ENCODE results near the gene GAS7.

- TF ChIP-seq, protein P1, sequence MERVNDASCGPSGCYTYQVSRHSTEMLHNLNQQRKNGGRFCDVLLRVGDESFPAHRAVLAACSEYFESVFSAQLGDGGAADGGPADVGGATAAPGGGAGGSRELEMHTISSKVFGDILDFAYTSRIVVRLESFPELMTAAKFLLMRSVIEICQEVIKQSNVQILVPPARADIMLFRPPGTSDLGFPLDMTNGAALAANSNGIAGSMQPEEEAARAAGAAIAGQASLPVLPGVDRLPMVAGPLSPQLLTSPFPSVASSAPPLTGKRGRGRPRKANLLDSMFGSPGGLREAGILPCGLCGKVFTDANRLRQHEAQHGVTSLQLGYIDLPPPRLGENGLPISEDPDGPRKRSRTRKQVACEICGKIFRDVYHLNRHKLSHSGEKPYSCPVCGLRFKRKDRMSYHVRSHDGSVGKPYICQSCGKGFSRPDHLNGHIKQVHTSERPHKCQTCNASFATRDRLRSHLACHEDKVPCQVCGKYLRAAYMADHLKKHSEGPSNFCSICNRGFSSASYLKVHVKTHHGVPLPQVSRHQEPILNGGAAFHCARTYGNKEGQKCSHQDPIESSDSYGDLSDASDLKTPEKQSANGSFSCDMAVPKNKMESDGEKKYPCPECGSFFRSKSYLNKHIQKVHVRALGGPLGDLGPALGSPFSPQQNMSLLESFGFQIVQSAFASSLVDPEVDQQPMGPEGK (CRISPR knock-in tag; IDR thresholded peaks at IDR 0.05; ENCODE audit: borderline replicate concordance) = no peak
- TF ChIP-seq, protein P2, sequence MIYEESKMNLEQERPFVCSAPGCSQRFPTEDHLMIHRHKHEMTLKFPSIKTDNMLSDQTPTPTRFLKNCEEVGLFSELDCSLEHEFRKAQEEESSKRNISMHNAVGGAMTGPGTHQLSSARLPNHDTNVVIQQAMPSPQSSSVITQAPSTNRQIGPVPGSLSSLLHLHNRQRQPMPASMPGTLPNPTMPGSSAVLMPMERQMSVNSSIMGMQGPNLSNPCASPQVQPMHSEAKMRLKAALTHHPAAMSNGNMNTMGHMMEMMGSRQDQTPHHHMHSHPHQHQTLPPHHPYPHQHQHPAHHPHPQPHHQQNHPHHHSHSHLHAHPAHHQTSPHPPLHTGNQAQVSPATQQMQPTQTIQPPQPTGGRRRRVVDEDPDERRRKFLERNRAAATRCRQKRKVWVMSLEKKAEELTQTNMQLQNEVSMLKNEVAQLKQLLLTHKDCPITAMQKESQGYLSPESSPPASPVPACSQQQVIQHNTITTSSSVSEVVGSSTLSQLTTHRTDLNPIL (CRISPR knock-in tag; IDR thresholded peaks at IDR 0.05; ENCODE audit: low read depth) = no peak
- no peak for TF ChIP-seq ZFP3 (CRISPR knock-in tag; IDR thresholded peaks at IDR 0.05)
- TF ChIP-seq BACH2 (CRISPR knock-in tag; IDR thresholded peaks at IDR 0.05; ENCODE audit: borderline replicate concordance) = no peak
- no peak for TF ChIP-seq TCF4 (CRISPR knock-in tag; IDR thresholded peaks at IDR 0.05; ENCODE audit: borderline replicate concordance)
- TF ChIP-seq ZC3H10 (CRISPR knock-in tag; IDR thresholded peaks at IDR 0.05) = no peak
- TF ChIP-seq RARB (CRISPR knock-in tag; IDR thresholded peaks at IDR 0.05) = no peak
- TF ChIP-seq ZNF8 (CRISPR knock-in tag; IDR thresholded peaks at IDR 0.05) = no peak
These were observed 297.6 kb downstream of the GAS7 start for GRCh38 chr17:9900784-9901183.
